ENCODE results near the gene TFEC. TPM values are rescaled to one million over a fixed set of nuclear protein-coding genes. Genes with fewer than 3 reads are reported as not detected.

TFEC gene
- polyA plus RNA-seq, 3 donors: 29.9 to 34.3 (median 31.1) TPM

DNA sequence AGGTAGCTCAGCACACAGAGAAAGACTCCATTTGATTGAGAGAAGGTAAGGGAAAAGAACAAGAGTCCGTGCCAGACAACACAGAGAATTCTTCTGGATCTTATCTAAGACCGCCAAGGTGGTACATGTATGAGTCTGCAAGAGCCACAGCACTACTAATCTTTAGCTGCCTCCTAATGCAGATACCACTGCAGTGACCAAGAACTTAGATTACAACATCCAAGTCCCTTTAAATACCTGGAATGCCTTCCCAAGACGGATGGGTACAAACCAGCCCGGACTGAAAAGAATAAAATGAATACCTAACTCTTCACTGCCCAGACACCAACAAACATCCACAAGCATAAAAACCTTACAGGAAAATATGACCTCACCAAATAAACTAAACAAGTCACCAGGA is 33.3 kb downstream of the TFEC start:
- DNase-seq (ENCODE audit: low read depth in 3 of 3, low spot score in 2 of 3): no peak

- DNase-seq (ENCODE audit: low read depth in 3 of 3, low spot score in 2 of 3): no peak
These were observed 34.9 kb downstream of the TFEC start for GRCh38 chr7:115995701-115996100.

GRCh38 chr7:115988401-115988800 is 42.2 kb downstream of the TFEC start:
- DNase-seq (ENCODE audit: low read depth in 3 of 3, low spot score in 2 of 3): no peak

DNA sequence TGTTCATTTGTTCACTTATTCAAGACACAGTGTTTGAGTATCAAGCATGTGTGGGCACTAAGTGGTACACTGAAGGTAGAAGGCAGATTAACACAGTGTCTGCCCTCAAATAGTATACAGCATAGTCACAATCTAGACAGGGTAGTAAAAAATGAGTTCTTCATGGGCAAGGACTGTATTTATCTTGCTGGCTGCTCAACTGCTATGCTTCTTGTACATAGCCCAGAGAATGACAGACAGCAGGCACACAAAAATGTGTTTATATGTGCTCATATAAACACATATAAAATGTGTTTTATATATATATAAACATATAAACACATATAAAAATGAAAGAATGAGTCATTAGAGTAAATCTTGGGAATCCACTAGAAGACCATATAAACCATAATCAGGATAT is 43.1 kb downstream of the TFEC start:
- no peak for DNase-seq (ENCODE audit: low read depth in 3 of 3, low spot score in 2 of 3)

DNA sequence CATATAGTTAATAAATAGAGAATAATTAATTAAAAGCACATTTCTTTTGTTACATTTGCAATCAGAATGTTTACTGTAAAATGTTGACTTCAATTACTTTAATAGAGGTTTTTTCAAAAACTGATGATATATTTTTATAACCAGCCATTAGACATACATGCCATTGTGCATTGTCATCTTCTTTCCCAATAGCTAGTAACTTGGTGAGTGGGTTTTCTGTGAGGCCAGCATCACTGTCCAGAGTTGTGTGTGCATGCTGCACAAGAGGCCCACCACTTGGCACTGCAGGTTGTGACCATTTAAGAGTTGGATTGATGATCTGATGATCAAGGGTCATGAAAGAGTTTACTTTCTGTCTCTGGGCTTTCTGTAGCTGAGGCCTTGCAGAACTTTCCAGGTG is 46.5 kb downstream of the TFEC start:
- no peak for DNase-seq (ENCODE audit: low read depth in 3 of 3, low spot score in 2 of 3)

GRCh38 chr7:115980159-115980558 is 50.4 kb downstream of the TFEC start:
- no peak for DNase-seq (ENCODE audit: low read depth in 3 of 3, low spot score in 2 of 3)

- DNase-seq (ENCODE audit: low read depth in 3 of 3, low spot score in 2 of 3): no peak
These were observed 53.9 kb downstream of the TFEC start for GRCh38 chr7:115976651-115977050.

- no peak for DNase-seq (ENCODE audit: low read depth in 3 of 3, low spot score in 2 of 3)
These were observed 54.8 kb downstream of the TFEC start for GRCh38 chr7:115975766-115976165.

GRCh38 chr7:115973406-115973805 is 57.2 kb downstream of the TFEC start:
- no peak for DNase-seq (ENCODE audit: low read depth in 3 of 3, low spot score in 2 of 3)

DNA sequence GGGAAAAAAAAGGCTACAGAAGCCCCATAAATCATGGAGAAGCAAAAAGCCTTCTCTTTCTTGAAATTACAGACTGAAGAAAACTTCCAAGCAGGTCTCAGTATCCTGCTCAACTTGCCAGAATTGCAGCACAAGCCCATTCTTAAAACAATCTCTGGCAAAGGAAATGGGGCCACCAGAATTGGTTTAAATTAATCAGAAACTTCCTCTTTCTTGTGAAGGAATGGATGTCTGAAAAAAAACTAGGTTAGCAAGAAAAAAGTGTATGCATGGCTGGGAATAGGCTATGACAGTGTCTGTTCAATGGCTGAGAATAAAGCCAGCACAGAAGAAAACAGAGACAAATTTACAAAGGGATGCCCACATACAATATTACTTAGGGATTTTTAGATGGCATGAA is 59.1 kb downstream of the TFEC start:
- DNase-seq (ENCODE audit: low read depth in 3 of 3, low spot score in 2 of 3): no peak

GRCh38 chr7:115968596-115968995 is 62.0 kb downstream of the TFEC start:
- no peak for DNase-seq (ENCODE audit: low read depth in 3 of 3, low spot score in 2 of 3)

DNA sequence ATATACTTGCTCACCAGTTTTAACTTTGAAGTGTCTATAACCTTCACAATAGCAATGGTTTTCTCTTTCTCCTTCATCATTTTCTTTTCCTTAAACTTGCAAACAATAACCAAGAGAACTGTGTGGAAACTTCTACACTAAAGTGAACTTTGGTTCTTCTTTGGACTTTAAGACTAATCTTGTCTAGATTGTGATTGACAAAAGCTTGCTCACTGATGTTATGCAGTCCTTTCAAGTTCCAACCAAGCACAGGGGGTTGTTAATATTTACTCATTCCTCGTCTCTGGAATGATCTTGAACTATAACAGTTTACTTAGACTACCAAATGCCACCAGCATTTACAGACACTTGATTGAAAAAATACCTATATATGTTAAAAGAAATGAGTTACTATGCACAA is 62.4 kb downstream of the TFEC start:
- no peak for DNase-seq (ENCODE audit: low read depth in 3 of 3, low spot score in 2 of 3)

GRCh38 chr7:115965796-115966475 is 64.6 kb downstream of the TFEC start:
- DNase-seq (ENCODE audit: low read depth in 3 of 3, low spot score in 2 of 3): no peak

DNA sequence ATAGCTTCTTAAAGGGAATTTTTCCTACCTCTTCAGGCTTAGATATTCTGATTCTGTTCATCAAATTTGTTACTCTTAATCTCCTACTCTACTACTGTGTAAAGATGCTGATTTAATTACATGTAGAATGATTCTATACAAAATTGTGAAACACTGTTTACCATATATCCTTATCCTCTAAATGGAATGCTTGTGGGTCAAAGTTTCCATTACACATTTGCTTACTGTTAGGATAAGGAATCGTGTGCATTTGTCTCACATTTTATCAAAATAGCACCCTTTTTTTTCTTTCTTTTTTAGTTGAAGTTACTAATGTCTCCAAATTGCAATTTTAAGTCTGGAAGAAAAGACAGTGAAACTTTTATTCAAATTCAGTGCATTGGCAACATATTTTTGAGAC is 65.3 kb downstream of the TFEC start:
- no peak for DNase-seq (ENCODE audit: low read depth in 3 of 3, low spot score in 2 of 3)

- DNase-seq (ENCODE audit: low read depth in 3 of 3, low spot score in 2 of 3): no peak
These were observed 65.8 kb downstream of the TFEC start for GRCh38 chr7:115964799-115965198.

DNA sequence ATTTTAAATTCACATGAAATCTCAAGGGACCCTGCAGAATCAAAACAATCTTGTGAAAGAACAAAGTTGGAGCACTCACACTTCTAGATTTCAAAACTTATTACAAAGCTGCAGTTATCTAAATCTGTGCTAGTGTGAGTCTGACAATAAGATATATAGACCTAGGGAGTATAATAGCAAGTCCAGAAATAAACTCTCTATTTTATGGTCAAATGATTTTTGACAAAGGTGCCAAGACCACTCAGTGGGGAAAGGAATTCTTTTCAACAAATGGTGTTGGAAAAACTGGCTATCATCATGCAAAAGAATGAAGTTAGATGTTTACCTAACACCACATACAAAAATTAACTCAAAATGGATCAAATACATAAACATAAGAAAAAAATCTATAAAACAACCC is 68.2 kb downstream of the TFEC start:
- DNase-seq (ENCODE audit: low read depth in 3 of 3, low spot score in 2 of 3): no peak

DNA sequence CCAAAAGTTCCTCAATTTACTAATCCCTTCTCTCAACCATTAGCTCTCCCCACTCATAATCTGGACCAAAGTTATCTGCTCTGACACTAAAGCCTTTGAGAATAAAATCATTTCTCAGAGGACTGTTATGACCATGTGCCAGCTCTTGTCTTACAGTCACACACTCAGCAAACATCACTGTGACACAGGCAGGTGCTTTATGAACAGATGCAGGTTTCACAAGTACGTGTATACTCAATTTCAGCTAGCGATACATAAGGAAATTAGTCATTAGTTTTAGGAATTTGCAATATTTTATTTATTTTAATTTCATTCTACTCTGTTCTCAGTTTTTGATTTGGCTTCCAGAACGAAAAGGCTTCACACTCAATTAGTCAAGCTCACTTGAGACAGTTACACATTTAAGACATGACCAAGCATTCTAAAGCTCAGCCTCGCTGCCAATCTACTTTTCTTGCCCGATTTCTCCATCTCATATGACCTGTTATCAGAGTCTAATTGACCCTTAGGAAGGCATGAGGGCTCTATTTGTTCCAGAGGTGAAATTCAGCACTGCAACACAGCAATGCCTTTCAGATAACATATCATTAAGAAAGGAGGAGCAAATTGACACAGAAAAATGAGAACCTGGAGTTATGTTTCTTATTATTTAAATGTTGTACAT is 76.8 kb downstream of the TFEC start:
- no peak for DNase-seq (ENCODE audit: low read depth in 3 of 3, low spot score in 2 of 3)

DNA sequence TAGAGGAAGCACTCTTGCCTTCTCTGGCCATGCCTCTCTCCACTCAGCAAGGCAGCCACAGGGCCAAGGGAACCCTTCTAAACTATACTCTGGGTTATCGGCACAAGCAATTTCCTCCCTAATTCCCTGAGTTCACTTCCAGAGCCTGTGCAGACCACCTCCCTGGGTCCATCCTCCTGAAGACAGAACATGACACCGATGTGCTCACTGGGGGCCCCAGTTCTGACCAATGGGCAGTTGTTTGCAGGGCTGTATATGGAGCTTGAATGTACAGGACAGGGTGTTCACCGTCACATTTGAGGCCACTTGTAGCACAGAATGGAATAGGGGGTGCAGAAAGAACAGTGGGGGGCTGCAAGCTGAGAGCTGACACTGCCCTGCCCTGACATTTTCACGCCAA is 77.7 kb downstream of the TFEC start:
- no peak for DNase-seq (ENCODE audit: low read depth in 3 of 3, low spot score in 2 of 3)

- DNase-seq (ENCODE audit: low read depth in 3 of 3, low spot score in 2 of 3): no peak
These were observed 79.0 kb downstream of the TFEC start for GRCh38 chr7:115951547-115951946.

DNA sequence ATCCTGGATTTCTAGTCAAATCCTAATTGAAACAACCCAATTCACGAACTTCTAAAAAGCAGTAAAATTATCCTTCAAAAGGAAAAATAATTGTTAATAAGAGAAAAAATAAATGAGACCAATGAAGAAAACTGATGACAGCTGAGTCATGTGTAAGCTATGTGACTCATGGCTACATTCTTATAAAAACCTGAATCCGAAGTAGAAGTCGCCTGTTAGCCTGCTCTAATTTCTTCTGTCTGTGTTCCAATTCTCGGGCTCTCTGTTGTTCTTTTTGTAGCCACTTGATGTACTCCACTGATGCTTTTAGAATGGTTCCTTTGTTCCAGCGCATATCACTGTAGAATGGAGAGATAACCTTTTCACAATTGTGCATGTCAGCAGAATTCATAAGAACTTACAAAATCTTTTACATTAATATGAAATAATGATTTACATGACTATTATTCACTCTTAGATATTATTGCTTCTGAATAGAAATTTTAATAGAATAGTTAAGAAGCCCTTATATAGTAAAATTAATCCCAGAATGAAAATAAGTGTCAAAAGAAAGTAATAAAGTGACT is 88.8 kb downstream of the TFEC start:
- no peak for DNase-seq (ENCODE audit: low read depth in 3 of 3, low spot score in 2 of 3)

DNA sequence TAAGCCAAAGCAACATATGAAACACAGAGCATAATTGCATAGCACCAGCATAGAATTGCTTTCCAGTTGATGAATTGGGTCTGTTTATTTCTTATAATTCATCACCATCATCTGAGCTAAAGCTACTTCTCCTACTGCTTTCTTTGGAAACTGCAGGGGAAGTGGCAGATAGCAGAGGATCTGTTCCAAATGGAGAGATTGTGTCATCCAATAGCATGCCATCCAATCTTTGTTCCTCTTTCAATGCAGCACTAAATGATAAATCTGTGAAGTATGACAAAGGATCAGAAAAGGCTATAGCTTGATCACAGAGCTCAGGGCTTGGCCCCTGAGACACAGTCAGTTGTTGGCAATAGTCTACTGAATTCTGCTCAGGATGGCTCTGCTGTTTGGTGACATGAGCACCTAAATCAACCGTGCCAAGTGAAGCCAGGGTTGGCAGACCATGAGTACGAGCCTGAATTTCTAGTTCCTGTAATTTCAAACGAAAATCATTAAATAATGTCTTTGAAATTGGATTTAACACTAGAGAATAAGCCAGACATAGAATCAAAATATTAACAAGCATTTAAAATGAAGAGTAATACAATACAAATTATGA is 90.0 kb downstream of the TFEC start:
- no peak for DNase-seq (ENCODE audit: low read depth in 3 of 3, low spot score in 2 of 3)

DNA sequence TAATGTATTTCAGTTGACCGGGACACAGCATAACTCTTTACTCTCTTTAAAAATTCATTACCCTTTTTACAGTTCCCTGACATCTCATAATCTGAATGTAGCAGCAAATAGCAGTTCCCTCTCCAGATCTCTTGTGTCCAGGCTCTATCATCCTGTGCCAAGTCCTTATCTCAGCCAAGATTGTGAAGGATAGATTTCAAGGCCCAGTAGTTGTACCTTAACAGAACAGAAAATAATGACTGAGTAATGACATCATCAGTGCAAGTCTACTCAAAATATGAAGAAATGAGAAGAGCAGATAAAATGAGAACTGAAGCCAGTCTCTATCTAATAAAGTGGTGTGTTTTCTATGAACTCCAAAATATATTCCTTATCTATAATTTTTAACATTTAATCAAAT is 92.6 kb downstream of the TFEC start:
- no peak for DNase-seq (ENCODE audit: low read depth in 3 of 3, low spot score in 2 of 3)
